Peyer's patch (tissue), 4 donors: Measurements from ENCODE around the gene TTC27.

Source experiments
- CTCF ChIP-seq, 6 experiments: fragments of 450-650 bp in 4 of 6; fragments of 200-600 bp in 2 of 6; sonication (generic) in 1 of 6; IDR thresholded peaks; one replicate each; pipeline ENCODE4 v1.5.1; 2017 to 2019; ENCODE audit warnings: antibody characterized with exemption in 6 of 6, mild to moderate bottlenecking in 3 of 6, moderate library complexity in 1 of 6
- POLR2A ChIP-seq, 2 donors: fragments of 450-650 bp; IDR thresholded peaks; one replicate each; pipeline ENCODE4 v1.5.1; 2017; ENCODE audit warnings: antibody characterized with exemption in 2 of 2, mild to moderate bottlenecking in 2 of 2, moderate library complexity in 2 of 2

- TF ChIP-seq CTCF (IDR thresholded peaks at IDR 0.05), result no peak
- no peak for TF ChIP-seq POLR2A (IDR thresholded peaks at IDR 0.05)
Observed at GRCh38 chr2:32847734-32848133, 219.9 kb downstream of the TTC27 start.
